PC-3 (cell line): ENCODE data around the gene HS3ST5. TPM values are rescaled to one million over a fixed set of nuclear protein-coding genes. Genes with fewer than 3 reads are reported as not detected.

Source experiments
- ATAC-seq: fragments of 200-7000 bp; cut with Tn5 transposase; 2 replicates; pipeline ENCODE4 v1.9.1; 2020; ENCODE audit warnings: mild to moderate bottlenecking, moderate library complexity
- BruUV-seq: library from RNA; stranded (reverse); fragments of 400-500 nt; replicated peaks from 2 replicates; lab custom pipeline; 2021; lab: Mats Ljungman, UMichigan
- CTCF ChIA-PET: fragments of 300-600 bp; sonication (Branson Sonifier 250); formaldehyde crosslinking; loops from one replicate; lab custom pipeline; 2022; ENCODE audit warnings: antibody characterized with exemption; lab: Charles Lee
- POLR2A ChIA-PET: fragments of 300-600 bp; sonication (Branson Sonifier 250); formaldehyde crosslinking; loops from one replicate; lab custom pipeline; 2022; ENCODE audit warnings: antibody characterized with exemption; ENCODE audit not compliant: unreplicated experiment; lab: Charles Lee
- DNase-seq: peaks from one replicate; pipeline ENCODE4 v3.0.0-alpha.2; 2015
- H2AFZ ChIP-seq: fragments of 300-600 bp; sonication (generic); 2 replicates; pipeline ENCODE4 v1.6.0; 2016; ENCODE audit warnings: antibody characterized with exemption, low read length
- H3F3A ChIP-seq: fragments of 300-600 bp; sonication (generic); one replicate; pipeline ENCODE4 v1.6.0; 2017; ENCODE audit warnings: antibody characterized with exemption, low read length, control low read depth, mild to moderate bottlenecking; ENCODE audit not compliant: unreplicated experiment
- H3K27ac ChIP-seq: fragments of 300-600 bp; sonication (generic); 2 replicates; pipeline ENCODE4 v1.5.1; 2016; ENCODE audit warnings: mild to moderate bottlenecking, low read length
- H3K27me3 ChIP-seq: fragments of 300-600 bp; sonication (generic); 2 replicates; pipeline ENCODE4 v1.6.1; 2016; ENCODE audit warnings: low read length, mixed read lengths
- H3K36me3 ChIP-seq: fragments of 300-600 bp; sonication (generic); 2 replicates; pipeline ENCODE4 v1.6.1; 2016; ENCODE audit warnings: low read depth, mixed run types, low read length, mixed read lengths
- H3K4me1 ChIP-seq: fragments of 300-600 bp; sonication (generic); 2 replicates; pipeline ENCODE4 v1.5.1; 2016; ENCODE audit warnings: low read length; ENCODE audit not compliant: insufficient read depth
- H3K4me2 ChIP-seq: fragments of 300-600 bp; sonication (generic); 2 replicates; pipeline ENCODE4 v1.6.0; 2016; ENCODE audit warnings: low read length
- H3K4me3 ChIP-seq: fragments of 300-600 bp; sonication (generic); 2 replicates; pipeline ENCODE4 v1.5.1; 2016; ENCODE audit warnings: mild to moderate bottlenecking, low read length, mixed read lengths
- H3K79me2 ChIP-seq: fragments of 300-600 bp; sonication (generic); 2 replicates; pipeline ENCODE4 v1.6.1; 2017; ENCODE audit warnings: low read length, mixed read lengths
- H3K9ac ChIP-seq: fragments of 300-600 bp; sonication (generic); 2 replicates; pipeline ENCODE4 v1.6.0; 2016; ENCODE audit warnings: mild to moderate bottlenecking, low read length
- H3K9me2 ChIP-seq: fragments of 300-600 bp; sonication (generic); replicated peaks from 2 replicates; pipeline ENCODE4 v1.6.1; 2016; ENCODE audit warnings: mixed run types, low read length, mixed read lengths
- H3K9me3 ChIP-seq: fragments of 300-600 bp; sonication (generic); 2 replicates; pipeline ENCODE4 v1.6.1; 2016; ENCODE audit warnings: low read length, mixed read lengths
- H4K20me1 ChIP-seq: fragments of 300-600 bp; sonication (generic); 2 replicates; pipeline ENCODE4 v1.6.1; 2016; ENCODE audit warnings: low read length, mixed read lengths
- CTCF ChIP-seq: fragments of 300-600 bp; sonication (generic); conservative IDR thresholded peaks from 2 replicates; pipeline ENCODE4 v1.5.1; 2017; ENCODE audit warnings: antibody characterized with exemption, low read depth, mild to moderate bottlenecking, low read length
- EZH2 ChIP-seq: fragments of 300-600 bp; sonication (generic); IDR thresholded peaks from one replicate; pipeline ENCODE4 v1.6.1; 2017; ENCODE audit warnings: antibody characterized with exemption, mild to moderate bottlenecking, low read length; ENCODE audit not compliant: unreplicated experiment
- EZH2phosphoT487 ChIP-seq: fragments of 300-600 bp; sonication (generic); IDR thresholded peaks from 2 replicates; pipeline ENCODE4 v1.6.1; 2018; ENCODE audit warnings: mild to moderate bottlenecking, antibody characterized with exemption, low read length, borderline replicate concordance
- intact Hi-C: fragments of 100-400 bp; cut with micrococcal nuclease; formaldehyde crosslinking; loops from 2 replicates; pipeline ENCODE4 v1.9.0; 2023
- total RNA-seq: library from RNA; depleted of rRNA; stranded (reverse); fragments of >200 nt; gene quantifications from 2 replicates; pipeline ENCODE4 v1.2.3, GENCODE V29; 2014

HS3ST5 gene
- total RNA-seq, 1 experiment from 2014 or later = 1.2 TPM

DNA sequence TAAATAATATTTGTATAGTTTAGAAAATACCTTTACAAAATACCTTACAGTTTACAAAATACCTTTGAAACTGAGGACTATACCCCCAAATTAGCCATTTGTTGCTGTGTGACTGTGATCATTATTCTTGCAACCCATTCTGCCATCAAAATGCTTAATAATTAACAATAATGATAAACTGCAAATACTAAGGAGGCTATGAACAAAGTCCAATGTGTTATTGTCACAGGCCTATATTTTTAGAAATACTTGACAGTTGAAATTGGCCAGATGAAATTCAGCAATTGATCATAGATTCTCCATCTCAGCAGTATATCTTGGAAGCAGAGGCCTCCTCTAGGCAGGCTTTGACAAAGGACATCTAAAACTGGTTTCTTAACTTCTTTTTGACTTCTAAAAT, 178.6 kb downstream of the HS3ST5 start:
- ATAC-seq = no peak
- DNase-seq = no peak
- Histone ChIP-seq H3K4me3 (no peak overlapping the region), H3K27me3 (no peaks in the 10 kb centered on the region), H3K4me2 (no peak overlapping the region), H3K79me2 (no peaks in the 10 kb centered on the region), H3F3A (no peaks in the 10 kb centered on the region), H2AFZ (no peak overlapping the region), H3K9me3 (no peaks in the 10 kb centered on the region), H3K4me1 (no peaks in the 10 kb centered on the region), H3K27ac (no peak overlapping the region), H4K20me1 (no peaks in the 10 kb centered on the region), H3K9me2 (no peaks in the 10 kb centered on the region), H3K9ac (no peak overlapping the region), H3K36me3 (no peaks in the 10 kb centered on the region)
- BruUV-seq = no TSS peak
- ChIA-PET CTCF (no interaction called here), POLR2A (no interaction called here)
- TF ChIP-seq EZH2phosphoT487 = no peak
- no peak for TF ChIP-seq CTCF
- no peak for TF ChIP-seq EZH2
- intact Hi-C loops = no loop called here

- H3K9me3 ChIP-seq = no peaks in the 10 kb centered on the region
- no peak overlapping the region for H3K9ac ChIP-seq
- H3K79me2 ChIP-seq = no peaks in the 10 kb centered on the region
- no peaks in the 10 kb centered on the region for H3K36me3 ChIP-seq
- intact Hi-C loops = no loop called here
- no peak overlapping the region for H3K27ac ChIP-seq
- H3F3A ChIP-seq = no peaks in the 10 kb centered on the region
- H3K4me2 ChIP-seq = no peak overlapping the region
- ATAC-seq = no peak
- TF ChIP-seq EZH2 = no peak
- H3K27me3 ChIP-seq = no peaks in the 10 kb centered on the region
- POLR2A ChIA-PET = no interaction called here
- CTCF ChIA-PET = no interaction called here
- no peaks in the 10 kb centered on the region for H3K9me2 ChIP-seq
- BruUV-seq = no TSS peak
- no peak overlapping the region for H3K4me3 ChIP-seq
- no peaks in the 10 kb centered on the region for H4K20me1 ChIP-seq
- no peak overlapping the region for H2AFZ ChIP-seq
- no peak for DNase-seq
- no peaks in the 10 kb centered on the region for H3K4me1 ChIP-seq
Observed at GRCh38 chr6:114162691-114163347, 180.0 kb downstream of the HS3ST5 start.

- Histone ChIP-seq H3K27me3 (no peaks in the 10 kb centered on the region), H2AFZ (no peak overlapping the region), H3K9me2 (no peaks in the 10 kb centered on the region), H3K27ac (no peak overlapping the region), H3K79me2 (no peaks in the 10 kb centered on the region), H3K4me2 (no peak overlapping the region), H3K36me3 (no peaks in the 10 kb centered on the region), H3F3A (no peaks in the 10 kb centered on the region), H3K9me3 (no peaks in the 10 kb centered on the region), H3K4me1 (no peaks in the 10 kb centered on the region), H3K4me3 (no peak overlapping the region), H3K9ac (no peak overlapping the region), H4K20me1 (no peaks in the 10 kb centered on the region)
- DNase-seq = no peak
- intact Hi-C loops = no loop called here
- TF ChIP-seq EZH2 (no peak), CTCF (no peak), EZH2phosphoT487 (no peak)
- ATAC-seq = no peak
- POLR2A ChIA-PET = interaction anchor here (0.6 kb wide), 1 partner anchor 75 kb away, joined by 5 read pairs; no protein-coding TSS in a partner anchor
- no TSS peak for BruUV-seq
- CTCF ChIA-PET = no interaction called here
Observed at GRCh38 chr6:114160881-114161280, 181.9 kb downstream of the HS3ST5 start.
